HEK293 (cell line): Measurements from ENCODE around the gene NPNT.

Experiments used
- CTCF ChIA-PET: fragments of 350-600 bp; formaldehyde crosslinking; extraction: SDS; loops from one replicate; lab custom pipeline; 2021; ENCODE audit warnings: antibody characterized with exemption; lab: Yijun Ruan, JAX
- POLR2A ChIA-PET: fragments of 300-600 bp; formaldehyde crosslinking; extraction: SDS; loops from one replicate; lab custom pipeline; 2020; ENCODE audit warnings: antibody characterized with exemption, inconsistent platforms; lab: Yijun Ruan, JAX
- H3K27ac ChIP-seq: fragments of 200-500 bp; sonication (Bioruptor generic); 2 replicates; pipeline ENCODE4 v1.5.1; 2014; ENCODE audit warnings: low read depth, low read length, control low read depth, inconsistent platforms; ENCODE audit errors: extremely low read depth
- H3K36me3 ChIP-seq, 2 experiments: fragments of 200-500 bp in 1 of 2; sonication (Bioruptor generic) in 1 of 2; 1 replicate in 1 of 2; 2 replicates in 1 of 2; pipeline ENCODE4 v1.5.1; 2014 to 2017; ENCODE audit warnings: inconsistent platforms in 2 of 2, low read length in 2 of 2; ENCODE audit not compliant: control insufficient read depth in 2 of 2, insufficient read depth in 1 of 2
- H3K4me1 ChIP-seq: fragments of 200-500 bp; sonication (Bioruptor generic); 2 replicates; pipeline ENCODE4 v1.5.1; 2014; ENCODE audit warnings: mild to moderate bottlenecking, low read length, inconsistent platforms; ENCODE audit not compliant: control insufficient read depth, insufficient read depth
- H3K4me3 ChIP-seq: 2 replicates; pipeline ENCODE4 v1.5.1; 2011; ENCODE audit warnings: low read depth, mild to moderate bottlenecking, control low read depth, low read length, moderate library complexity
- H3K9me3 ChIP-seq: fragments of 200-500 bp; sonication (Bioruptor generic); 2 replicates; pipeline ENCODE4 v1.5.1; 2014; ENCODE audit warnings: low read depth, low read length, inconsistent platforms; ENCODE audit not compliant: control insufficient read depth, insufficient read depth
- AEBP2 ChIP-seq: fragments of 450-650 bp; formaldehyde crosslinking; IDR thresholded peaks from 2 replicates; pipeline ENCODE4 v1.5.1; 2016; ENCODE audit warnings: missing biosample characterization, missing genetic modification characterization, borderline replicate concordance
- GLIS2 ChIP-seq: fragments of 450-650 bp; formaldehyde crosslinking; IDR thresholded peaks from 2 replicates; pipeline ENCODE4 v1.5.1; 2016; ENCODE audit warnings: missing biosample characterization, missing genetic modification characterization
- HOXA7 ChIP-seq: sonication (generic); formaldehyde crosslinking; IDR thresholded peaks from 2 replicates; pipeline ENCODE4 v1.8.1; 2022; ENCODE audit warnings: missing genetic modification reagents, borderline replicate concordance
- SCRT1 ChIP-seq: fragments of 450-650 bp; formaldehyde crosslinking; IDR thresholded peaks from 2 replicates; pipeline ENCODE4 v1.5.1; 2016; ENCODE audit warnings: missing biosample characterization, missing genetic modification characterization, borderline replicate concordance
- YY1 ChIP-seq: fragments of 450-650 bp; formaldehyde crosslinking; IDR thresholded peaks from 2 replicates; pipeline ENCODE4 v1.5.1; 2018; ENCODE audit warnings: missing biosample characterization, missing genetic modification characterization
- ZEB2 ChIP-seq: fragments of 450-650 bp; formaldehyde crosslinking; IDR thresholded peaks from 2 replicates; pipeline ENCODE4 v1.5.1; 2016; ENCODE audit warnings: missing biosample characterization, missing genetic modification characterization
- ZNF121 ChIP-seq: fragments of 450-650 bp; formaldehyde crosslinking; IDR thresholded peaks from 2 replicates; pipeline ENCODE4 v1.5.1; 2016; ENCODE audit warnings: missing biosample characterization, missing genetic modification characterization
- ZNF18 ChIP-seq: fragments of 450-650 bp; formaldehyde crosslinking; IDR thresholded peaks from 2 replicates; pipeline ENCODE4 v1.5.1; 2016; ENCODE audit warnings: missing biosample characterization, missing genetic modification characterization
- ZNF221 ChIP-seq: fragments of 450-650 bp; formaldehyde crosslinking; IDR thresholded peaks from 2 replicates; pipeline ENCODE4 v1.5.1; 2017; ENCODE audit warnings: missing biosample characterization, missing genetic modification characterization, borderline replicate concordance
- ZNF274 ChIP-seq, 2 experiments: fragments of 200-500 bp in 1 of 2; fragments of 450-650 bp in 1 of 2; sonication (Bioruptor generic) in 1 of 2; formaldehyde crosslinking in 1 of 2; IDR thresholded peaks; 2 replicates each; pipeline versions ENCODE4 v1.5.1 to v1.6.1; 2014 to 2016; ENCODE audit warnings: borderline replicate concordance in 1 of 2, inconsistent platforms in 1 of 2, low read length in 1 of 2, missing biosample characterization in 1 of 2, missing genetic modification characterization in 1 of 2
- ZNF341 ChIP-seq: fragments of 450-650 bp; formaldehyde crosslinking; IDR thresholded peaks from 2 replicates; pipeline ENCODE4; 2016; ENCODE audit warnings: low read depth, missing biosample characterization, missing genetic modification characterization
- ZNF558 ChIP-seq: fragments of 450-650 bp; formaldehyde crosslinking; IDR thresholded peaks from 2 replicates; pipeline ENCODE4 v1.5.1; 2016; ENCODE audit warnings: missing biosample characterization, missing genetic modification characterization
- ZNF654 ChIP-seq: fragments of 450-650 bp; formaldehyde crosslinking; IDR thresholded peaks from 2 replicates; pipeline ENCODE4 v1.5.1; 2016; ENCODE audit warnings: low read depth, missing biosample characterization, missing genetic modification characterization
- ZNF776 ChIP-seq: fragments of 450-650 bp; formaldehyde crosslinking; IDR thresholded peaks from 2 replicates; pipeline ENCODE4 v1.5.0; 2017; ENCODE audit warnings: missing biosample characterization, missing genetic modification characterization, borderline replicate concordance
- ZXDB ChIP-seq: fragments of 450-650 bp; formaldehyde crosslinking; IDR thresholded peaks from 2 replicates; pipeline ENCODE4 v1.5.1; 2016; ENCODE audit warnings: missing biosample characterization, missing genetic modification characterization
- TF ChIP-seq, protein P1 (sequence below): fragments of 450-650 bp; formaldehyde crosslinking; IDR thresholded peaks from 2 replicates; pipeline ENCODE4 v1.5.1; 2016; ENCODE audit warnings: missing biosample characterization, missing genetic modification characterization
- TF ChIP-seq, protein P2 (sequence below): fragments of 450-650 bp; formaldehyde crosslinking; IDR thresholded peaks from 2 replicates; pipeline ENCODE4 v1.5.1; 2016; ENCODE audit warnings: missing biosample characterization, missing genetic modification characterization
- TF ChIP-seq, protein P3 (sequence below): fragments of 450-650 bp; formaldehyde crosslinking; optimal IDR thresholded peaks from 2 replicates; pipeline ENCODE3; 2016; ENCODE audit warnings: missing biosample characterization, mild to moderate bottlenecking, missing genetic modification characterization

NPNT gene

GRCh38 chr4:105934386-105934785, 39.1 kb downstream of the NPNT start (continued):
- TF ChIP-seq, protein P1, sequence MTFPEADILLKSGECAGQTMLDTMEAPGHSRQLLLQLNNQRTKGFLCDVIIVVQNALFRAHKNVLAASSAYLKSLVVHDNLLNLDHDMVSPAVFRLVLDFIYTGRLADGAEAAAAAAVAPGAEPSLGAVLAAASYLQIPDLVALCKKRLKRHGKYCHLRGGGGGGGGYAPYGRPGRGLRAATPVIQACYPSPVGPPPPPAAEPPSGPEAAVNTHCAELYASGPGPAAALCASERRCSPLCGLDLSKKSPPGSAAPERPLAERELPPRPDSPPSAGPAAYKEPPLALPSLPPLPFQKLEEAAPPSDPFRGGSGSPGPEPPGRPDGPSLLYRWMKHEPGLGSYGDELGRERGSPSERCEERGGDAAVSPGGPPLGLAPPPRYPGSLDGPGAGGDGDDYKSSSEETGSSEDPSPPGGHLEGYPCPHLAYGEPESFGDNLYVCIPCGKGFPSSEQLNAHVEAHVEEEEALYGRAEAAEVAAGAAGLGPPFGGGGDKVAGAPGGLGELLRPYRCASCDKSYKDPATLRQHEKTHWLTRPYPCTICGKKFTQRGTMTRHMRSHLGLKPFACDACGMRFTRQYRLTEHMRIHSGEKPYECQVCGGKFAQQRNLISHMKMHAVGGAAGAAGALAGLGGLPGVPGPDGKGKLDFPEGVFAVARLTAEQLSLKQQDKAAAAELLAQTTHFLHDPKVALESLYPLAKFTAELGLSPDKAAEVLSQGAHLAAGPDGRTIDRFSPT (tag by site-specific recombination): no peak
- no peak for TF ChIP-seq ZNF18 (tag by site-specific recombination)

DNA sequence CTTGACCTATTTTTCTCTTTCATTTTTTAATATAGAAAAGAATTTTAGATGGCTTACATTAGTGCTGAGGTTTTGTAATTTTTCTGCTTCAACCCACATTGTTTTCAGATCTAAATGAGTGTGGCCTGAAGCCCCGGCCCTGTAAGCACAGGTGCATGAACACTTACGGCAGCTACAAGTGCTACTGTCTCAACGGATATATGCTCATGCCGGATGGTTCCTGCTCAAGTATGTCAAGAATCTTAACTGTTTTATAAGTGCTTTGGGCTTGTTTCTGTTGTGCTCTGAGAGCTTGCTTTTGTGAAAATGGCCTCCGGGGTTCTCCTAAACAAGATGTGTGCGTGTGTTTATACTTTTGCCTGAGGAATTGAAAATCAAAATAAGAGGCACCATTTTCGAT, 41.6 kb downstream of the NPNT start:
- Histone ChIP-seq H3K36me3 (peaks cover 0 to 4% of the 10 kb centered on the region in 2 experiments; a peak in 1 of 3 replicates), H3K4me3 (no peak overlapping the region), H3K9me3 (no peaks in the 10 kb centered on the region), H3K27ac (no peak overlapping the region), H3K4me1 (no peaks in the 10 kb centered on the region)
- CTCF ChIA-PET: no interaction called here
- POLR2A ChIA-PET: interaction anchor here (0.7 kb wide), 1 partner anchor 50 kb away, joined by 5 read pairs; no protein-coding TSS in a partner anchor
- TF ChIP-seq, protein P2, sequence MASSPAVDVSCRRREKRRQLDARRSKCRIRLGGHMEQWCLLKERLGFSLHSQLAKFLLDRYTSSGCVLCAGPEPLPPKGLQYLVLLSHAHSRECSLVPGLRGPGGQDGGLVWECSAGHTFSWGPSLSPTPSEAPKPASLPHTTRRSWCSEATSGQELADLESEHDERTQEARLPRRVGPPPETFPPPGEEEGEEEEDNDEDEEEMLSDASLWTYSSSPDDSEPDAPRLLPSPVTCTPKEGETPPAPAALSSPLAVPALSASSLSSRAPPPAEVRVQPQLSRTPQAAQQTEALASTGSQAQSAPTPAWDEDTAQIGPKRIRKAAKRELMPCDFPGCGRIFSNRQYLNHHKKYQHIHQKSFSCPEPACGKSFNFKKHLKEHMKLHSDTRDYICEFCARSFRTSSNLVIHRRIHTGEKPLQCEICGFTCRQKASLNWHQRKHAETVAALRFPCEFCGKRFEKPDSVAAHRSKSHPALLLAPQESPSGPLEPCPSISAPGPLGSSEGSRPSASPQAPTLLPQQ (tag by site-specific recombination): no peak
- TF ChIP-seq ZNF558 (tag by site-specific recombination): no peak
- no peak for TF ChIP-seq GLIS2 (tag by site-specific recombination)
- TF ChIP-seq HOXA7 (CRISPR knock-in tag): no peak
- no peak for TF ChIP-seq ZXDB
- no peak for TF ChIP-seq AEBP2 (tag by site-specific recombination)
- TF ChIP-seq, protein P3, sequence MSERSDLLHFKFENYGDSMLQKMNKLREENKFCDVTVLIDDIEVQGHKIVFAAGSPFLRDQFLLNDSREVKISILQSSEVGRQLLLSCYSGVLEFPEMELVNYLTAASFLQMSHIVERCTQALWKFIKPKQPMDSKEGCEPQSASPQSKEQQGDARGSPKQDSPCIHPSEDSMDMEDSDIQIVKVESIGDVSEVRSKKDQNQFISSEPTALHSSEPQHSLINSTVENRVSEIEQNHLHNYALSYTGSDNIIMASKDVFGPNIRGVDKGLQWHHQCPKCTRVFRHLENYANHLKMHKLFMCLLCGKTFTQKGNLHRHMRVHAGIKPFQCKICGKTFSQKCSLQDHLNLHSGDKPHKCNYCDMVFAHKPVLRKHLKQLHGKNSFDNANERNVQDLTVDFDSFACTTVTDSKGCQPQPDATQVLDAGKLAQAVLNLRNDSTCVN (tag by site-specific recombination): no peak
- TF ChIP-seq SCRT1 (tag by site-specific recombination): no peak
- TF ChIP-seq ZNF776: no peak
- no peak for TF ChIP-seq ZNF341 (tag by site-specific recombination)
- no peak for TF ChIP-seq ZNF654 (tag by site-specific recombination)
- TF ChIP-seq YY1 (tag by site-specific recombination): no peak
- TF ChIP-seq ZNF221 (tag by site-specific recombination): no peak
- TF ChIP-seq ZEB2 (tag by site-specific recombination): no peak
- TF ChIP-seq ZNF121 (tag by site-specific recombination): no peak
- TF ChIP-seq ZNF274 (IDR thresholded peaks at IDR 0.05; ENCODE audit: low read length): no peak
- TF ChIP-seq ZNF274 (tag by site-specific recombination; IDR thresholded peaks at IDR 0.05; ENCODE audit: borderline replicate concordance): no peak
- TF ChIP-seq, all 188 proteins: peak for 0
